ENCODE measurements around the gene SOX11.
"Not testable (repeated sequence)": the region's sequence is repeated elsewhere in the genome, so short reads cannot be mapped to it uniquely, and the experiment has no call there.

DNA sequence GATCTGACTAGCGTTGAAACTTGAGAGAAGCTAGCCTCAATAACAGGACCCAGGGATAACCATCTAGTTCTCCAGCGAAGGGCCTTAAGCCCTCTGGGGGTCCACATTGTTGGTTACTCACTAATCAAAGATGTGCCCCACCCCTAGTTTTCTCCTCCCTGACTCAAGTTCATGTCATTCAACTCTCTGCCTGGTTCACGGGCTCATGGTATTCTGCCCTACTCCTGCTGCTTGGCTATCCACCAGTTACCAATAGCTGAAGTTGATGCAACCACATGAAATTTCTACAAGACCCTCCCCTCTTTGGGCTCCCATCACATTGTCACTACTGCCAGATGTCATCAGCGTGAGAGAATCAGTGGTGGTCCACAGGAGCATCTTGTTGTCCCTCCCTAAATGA is 38.4 kb upstream of the SOX11 start:
- TF ChIP-seq, protein P1, sequence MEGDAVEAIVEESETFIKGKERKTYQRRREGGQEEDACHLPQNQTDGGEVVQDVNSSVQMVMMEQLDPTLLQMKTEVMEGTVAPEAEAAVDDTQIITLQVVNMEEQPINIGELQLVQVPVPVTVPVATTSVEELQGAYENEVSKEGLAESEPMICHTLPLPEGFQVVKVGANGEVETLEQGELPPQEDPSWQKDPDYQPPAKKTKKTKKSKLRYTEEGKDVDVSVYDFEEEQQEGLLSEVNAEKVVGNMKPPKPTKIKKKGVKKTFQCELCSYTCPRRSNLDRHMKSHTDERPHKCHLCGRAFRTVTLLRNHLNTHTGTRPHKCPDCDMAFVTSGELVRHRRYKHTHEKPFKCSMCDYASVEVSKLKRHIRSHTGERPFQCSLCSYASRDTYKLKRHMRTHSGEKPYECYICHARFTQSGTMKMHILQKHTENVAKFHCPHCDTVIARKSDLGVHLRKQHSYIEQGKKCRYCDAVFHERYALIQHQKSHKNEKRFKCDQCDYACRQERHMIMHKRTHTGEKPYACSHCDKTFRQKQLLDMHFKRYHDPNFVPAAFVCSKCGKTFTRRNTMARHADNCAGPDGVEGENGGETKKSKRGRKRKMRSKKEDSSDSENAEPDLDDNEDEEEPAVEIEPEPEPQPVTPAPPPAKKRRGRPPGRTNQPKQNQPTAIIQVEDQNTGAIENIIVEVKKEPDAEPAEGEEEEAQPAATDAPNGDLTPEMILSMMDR (conservative IDR thresholded peaks at IDR 0.05; ENCODE audit: low read length), result not testable (repeated sequence)
- not testable (repeated sequence) for TF ChIP-seq EZH2phosphoT487 (IDR thresholded peaks at IDR 0.05; ENCODE audit: borderline replicate concordance, low read depth, low read length)
